M059J (cell line): ENCODE results near the gene JAM2. TPM values are rescaled to one million over a fixed set of nuclear protein-coding genes. Genes with fewer than 3 reads are reported as not detected.

ENCODE experiments used
- DNase-seq: peaks from one replicate; pipeline ENCODE4 v3.0.0-alpha.2; 2012; ENCODE audit warnings: low read depth
- total RNA-seq: library from RNA; depleted of rRNA; stranded (reverse); fragments of >200 nt; shearing (Covaris generic); gene quantifications from 2 replicates; pipeline ENCODE4 v1.2.3, GENCODE V29; 2014

JAM2 gene
- total RNA-seq, 1 experiment from 2014 or later: 3.0 TPM

- peak; percentile 43 for DNase-seq
Observed at GRCh38 chr21:25717491-25718147, 78.6 kb downstream of the JAM2 start.

GRCh38 chr21:25721987-25722386 lies 82.9 kb downstream of the JAM2 start:
- no peak for DNase-seq

DNA sequence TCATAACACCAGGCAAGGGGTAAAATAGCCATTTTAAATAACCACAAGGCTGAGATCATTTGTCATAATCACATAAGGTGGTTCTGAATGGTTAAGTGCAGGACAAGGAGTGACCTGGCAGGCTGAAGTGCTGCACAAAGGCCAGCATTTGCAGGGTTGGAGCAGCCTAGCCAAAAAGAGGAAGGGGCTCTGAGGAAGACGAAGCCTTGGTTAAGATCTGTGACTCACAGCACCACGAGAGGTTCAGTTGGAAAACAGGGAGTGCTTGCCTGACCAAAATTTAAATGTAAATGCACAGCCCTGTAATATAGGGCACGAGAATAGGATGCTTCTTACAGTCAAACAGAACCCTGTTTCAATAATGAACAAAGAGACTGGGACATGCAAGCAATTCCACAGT lies 83.6 kb downstream of the JAM2 start:
- no peak for DNase-seq

GRCh38 chr21:25732091-25732760 lies 93.2 kb downstream of the JAM2 start:
- no peak for DNase-seq

DNA sequence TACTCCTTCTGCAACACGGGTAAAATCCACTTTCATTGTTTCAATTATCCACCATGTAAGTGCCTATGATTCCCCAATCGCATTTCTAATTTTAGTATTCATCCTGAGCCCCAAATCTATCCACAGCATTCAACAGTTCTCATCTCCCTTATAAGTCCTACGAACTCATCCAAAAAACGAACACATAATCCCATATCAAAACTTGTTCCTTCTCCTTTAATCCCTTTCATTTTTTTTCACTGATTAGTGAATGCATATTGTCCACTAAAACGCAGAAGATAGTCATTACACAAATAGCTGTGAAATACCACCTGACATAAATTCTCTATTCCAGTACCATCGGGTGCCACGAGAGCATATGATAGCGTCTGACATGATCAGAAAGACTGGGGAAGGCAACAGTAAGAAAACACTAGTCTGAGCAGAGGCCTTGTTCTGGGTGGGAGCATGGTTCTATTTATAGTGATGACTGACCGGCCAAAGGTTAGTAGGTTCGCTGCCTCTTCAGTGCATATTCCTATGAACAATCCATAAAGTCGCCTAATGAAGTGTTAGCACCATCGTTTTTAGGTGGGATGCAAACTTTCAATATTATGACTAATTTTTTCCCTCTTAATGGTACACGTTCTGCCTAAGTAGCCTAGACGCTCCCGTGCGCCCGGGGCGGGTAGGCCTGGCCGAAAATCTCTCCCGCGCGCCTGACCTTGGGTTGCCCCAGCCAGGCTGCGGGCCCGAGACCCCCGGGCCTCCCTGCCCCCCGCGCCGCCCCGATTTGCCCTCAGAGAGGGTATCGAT lies 95.0 kb downstream of the JAM2 start:
- peak; percentile 36 for DNase-seq

GRCh38 chr21:25734654-25734903 lies 95.5 kb downstream of the JAM2 start:
- no peak for DNase-seq

DNA sequence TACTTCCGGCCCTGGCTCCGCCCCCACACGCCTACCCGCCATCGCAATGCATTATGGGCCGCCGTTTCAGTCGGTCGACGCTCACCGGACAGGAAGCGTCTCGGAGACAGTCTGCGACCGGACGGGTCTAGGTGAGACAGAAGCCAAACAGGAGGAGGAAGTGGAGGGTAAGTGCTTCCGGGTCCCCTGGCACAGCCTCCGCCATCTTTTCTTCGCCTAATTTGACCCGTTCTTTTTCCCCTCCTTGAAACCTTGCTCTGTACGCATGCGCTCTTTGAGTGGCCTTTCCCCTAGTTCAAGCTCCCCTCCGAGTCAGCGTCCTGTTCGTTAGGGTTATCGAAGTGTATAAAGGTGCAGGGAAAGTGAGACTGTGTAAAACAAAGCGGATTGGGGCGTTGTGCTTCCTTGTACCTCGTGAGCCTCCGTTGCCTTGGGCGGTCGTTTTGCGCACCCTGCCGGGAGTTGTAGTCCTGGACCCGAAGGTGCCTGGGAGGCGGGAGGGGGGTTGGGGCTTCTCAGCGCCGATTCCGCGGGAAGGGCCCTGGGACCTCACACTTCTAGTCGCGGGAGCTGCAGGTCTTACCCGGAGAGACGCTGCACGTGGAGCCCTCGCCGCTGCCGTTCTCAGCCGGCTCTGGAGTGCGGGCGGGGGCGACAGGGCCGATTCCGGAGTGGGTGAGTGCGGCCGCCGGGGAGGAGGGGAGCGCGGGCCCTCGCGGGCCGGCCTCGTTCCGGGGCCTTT lies 96.0 kb downstream of the JAM2 start, which contains the start of the genes ATP5PF and GABPA:
Gene ATP5PF, minus strand, starts transcription at position 1 of the 742 bp plus-strand sequence. CDS start 5,110 bp downstream, outside the sequence.
Gene GABPA, plus strand, starts transcription at position 69 of the 742 bp plus-strand sequence. CDS start 6,627 bp downstream, outside the sequence.
- peak; percentile 99 for DNase-seq

- DNase-seq: peak; percentile 90
Observed at GRCh38 chr21:25735646-25736597, 96.9 kb downstream of the JAM2 start.

DNA sequence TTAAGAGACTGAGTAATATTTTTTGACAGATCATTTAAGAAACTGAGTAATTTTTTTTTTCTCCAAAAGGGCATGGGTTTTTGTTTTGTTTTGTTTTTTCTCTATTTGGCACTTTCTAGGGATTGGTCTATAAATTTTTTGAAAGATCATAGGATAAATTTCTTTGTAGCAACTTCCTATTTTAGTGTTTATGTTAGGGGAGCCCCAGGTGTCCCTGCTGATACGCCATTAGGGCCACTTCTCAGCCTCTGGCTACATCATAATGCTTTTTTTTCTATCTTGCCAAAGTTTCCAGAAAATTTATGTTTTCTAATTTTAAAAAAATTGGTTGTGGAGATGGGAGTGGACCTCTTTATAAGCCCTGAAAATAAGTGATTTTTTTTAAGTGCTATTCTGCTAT lies 98.4 kb downstream of the JAM2 start:
- DNase-seq: no peak

DNA sequence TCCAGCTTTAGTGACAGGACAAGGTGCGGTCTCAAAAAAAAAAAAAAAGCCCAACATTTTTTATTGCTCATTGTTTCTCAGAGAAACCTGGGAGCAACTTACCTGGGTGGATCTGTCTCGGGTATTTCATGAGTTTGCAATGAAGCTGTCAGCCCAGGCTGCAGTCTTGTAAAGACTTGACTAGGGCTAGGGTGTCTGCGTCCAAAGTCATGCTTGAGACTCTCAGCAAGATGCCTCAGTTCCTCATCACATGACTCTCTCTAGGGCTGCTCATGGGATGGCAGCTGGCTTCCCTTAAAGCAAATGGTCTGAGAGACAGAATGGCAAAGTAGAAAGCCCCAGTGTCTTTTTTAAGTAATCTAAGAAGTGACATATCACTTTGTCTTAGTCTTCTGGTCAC lies 103.8 kb downstream of the JAM2 start:
- no peak for DNase-seq

GRCh38 chr21:25744854-25745253 lies 105.8 kb downstream of the JAM2 start:
- DNase-seq: no peak

- no peak for DNase-seq
Observed at GRCh38 chr21:25750085-25750484, 111.0 kb downstream of the JAM2 start.

- DNase-seq: peak; percentile 32
Observed at GRCh38 chr21:25752416-25752815, 113.4 kb downstream of the JAM2 start.

- no peak for DNase-seq
Observed at GRCh38 chr21:25756190-25756932, 117.3 kb downstream of the JAM2 start.

DNA sequence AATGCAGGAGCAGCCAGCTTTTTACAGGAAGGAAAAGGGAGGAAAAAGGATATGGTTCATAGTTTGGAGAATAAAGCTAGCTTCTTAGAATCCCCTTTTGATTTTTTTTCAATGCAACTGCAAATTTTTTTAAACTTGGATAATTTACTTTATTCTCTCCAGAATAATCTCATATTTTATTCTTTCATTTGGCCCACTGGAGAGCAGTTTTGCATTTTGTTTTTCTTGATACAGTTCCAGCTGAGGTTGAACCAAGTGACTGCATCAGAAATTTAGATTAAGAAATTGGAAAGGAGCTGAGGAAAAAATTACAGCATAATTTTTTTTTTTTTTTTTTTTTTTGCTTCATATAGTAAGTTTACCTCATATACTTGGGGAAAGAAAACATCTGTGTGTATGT lies 118.5 kb downstream of the JAM2 start:
- no peak for DNase-seq

- DNase-seq: no peak
Observed at GRCh38 chr21:25759573-25759972, 120.5 kb downstream of the JAM2 start.

- no peak for DNase-seq
Observed at GRCh38 chr21:25760061-25760460, 121.0 kb downstream of the JAM2 start.

- no peak for DNase-seq
Observed at GRCh38 chr21:25760677-25761076, 121.6 kb downstream of the JAM2 start.

DNA sequence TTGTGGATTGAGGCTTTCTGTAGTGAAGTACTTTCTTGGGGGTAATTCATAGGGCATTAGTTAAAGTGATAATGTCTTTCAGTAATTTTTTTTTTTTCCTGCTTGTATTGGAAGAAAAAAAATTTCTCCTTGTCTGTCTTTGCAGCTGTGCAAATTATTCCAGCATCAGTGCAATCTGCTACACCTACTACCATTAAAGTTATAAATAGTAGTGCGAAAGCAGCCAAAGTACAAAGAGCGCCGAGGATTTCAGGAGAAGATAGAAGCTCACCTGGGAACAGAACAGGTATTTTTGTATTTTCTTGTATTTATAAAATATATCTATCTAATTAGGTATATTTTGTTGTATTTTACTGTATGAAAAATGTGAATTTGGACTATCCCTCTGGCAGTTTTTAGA lies 125.0 kb downstream of the JAM2 start:
- DNase-seq: no peak
